Measurements from ENCODE around the gene GPN3.
A peak's percentile ranks its signal among the peaks of the same experiment; 100 is the strongest.
"Not testable (repeated sequence)": the region's sequence is repeated elsewhere in the genome, so short reads cannot be mapped to it uniquely, and the experiment has no call there.

GPN3 gene

GRCh38 chr12:110498984-110499706 is 31.1 kb upstream of the GPN3 start:
- Histone ChIP-seq H3K9me3 (ENCODE audit: control insufficient read depth in 5 of 5, low read length in 5 of 5) (no peaks in the 10 kb centered on the region), H3K36me3 (ENCODE audit: control insufficient read depth in 5 of 5, insufficient read depth in 5 of 5, low read length in 5 of 5) (peaks cover 8 to 17% (median 12%) of the 10 kb centered on the region in 5 donors), H3K4me3 (ENCODE audit: low read depth in 1 of 5, low read length in 5 of 5) (no peak overlapping the region), H3K9ac (ENCODE audit: low read length in 5 of 5) (peak overlapping the region in 2 of 5 donors; percentile 19 to 63), H3K27me3 (ENCODE audit: control insufficient read depth in 5 of 5, insufficient read depth in 4 of 5, low read length in 5 of 5) (no peaks in the 10 kb centered on the region), H3K4me1 (ENCODE audit: control insufficient read depth in 5 of 5, insufficient read depth in 5 of 5, low read length in 5 of 5) (peaks cover 0 to 36% (median 30%) of the 10 kb centered on the region in 5 donors), H3K27ac (ENCODE audit: low read depth, low read length) (peak overlapping the region; percentile 65)

- H3K9me3 ChIP-seq (ENCODE audit: control insufficient read depth in 5 of 5, low read length in 5 of 5), result no peaks in the 10 kb centered on the region
- no peaks in the 10 kb centered on the region for H3K4me1 ChIP-seq (ENCODE audit: control insufficient read depth in 5 of 5, insufficient read depth in 5 of 5, low read length in 5 of 5)
- H3K27ac ChIP-seq (ENCODE audit: low read depth, low read length), result no peak overlapping the region
- H3K9ac ChIP-seq (ENCODE audit: low read length in 5 of 5), result no peak overlapping the region
- no peaks in the 10 kb centered on the region for H3K27me3 ChIP-seq (ENCODE audit: control insufficient read depth in 5 of 5, insufficient read depth in 4 of 5, low read length in 5 of 5)
- no peak overlapping the region for H3K4me3 ChIP-seq (ENCODE audit: low read depth in 1 of 5, low read length in 5 of 5)
- H3K36me3 ChIP-seq (ENCODE audit: control insufficient read depth in 5 of 5, insufficient read depth in 5 of 5, low read length in 5 of 5), result no peaks in the 10 kb centered on the region
These were observed 7.4 kb upstream of the GPN3 start for GRCh38 chr12:110475426-110475825.

GRCh38 chr12:110467847-110468213 is 227 bp downstream of the GPN3 start:
- Histone ChIP-seq H3K36me3 (ENCODE audit: control insufficient read depth in 5 of 5, insufficient read depth in 5 of 5, low read length in 5 of 5) (peaks cover 2 to 21% (median 11%) of the 10 kb centered on the region in 5 donors), H3K27me3 (ENCODE audit: control insufficient read depth in 5 of 5, insufficient read depth in 4 of 5, low read length in 5 of 5) (peaks cover 0 to 3% (median 0%) of the 10 kb centered on the region in 5 donors), H3K9ac (ENCODE audit: low read length in 5 of 5) (peak overlapping the region; percentile 39 to 98 (median 91)), H3K27ac (ENCODE audit: low read depth, low read length) (peak overlapping the region; percentile 72), H3K9me3 (ENCODE audit: control insufficient read depth in 5 of 5, low read length in 5 of 5) (no peaks in the 10 kb centered on the region), H3K4me1 (ENCODE audit: control insufficient read depth in 5 of 5, insufficient read depth in 5 of 5, low read length in 5 of 5) (peaks cover 10 to 37% (median 33%) of the 10 kb centered on the region in 5 donors), H3K4me3 (ENCODE audit: low read depth in 1 of 5, low read length in 5 of 5) (peak overlapping the region; percentile 83 to 97 (median 93))

- Histone ChIP-seq H3K27me3 (ENCODE audit: control insufficient read depth in 5 of 5, insufficient read depth in 4 of 5, low read length in 5 of 5) (peaks cover 0 to 3% (median 0%) of the 10 kb centered on the region in 5 donors), H3K4me1 (ENCODE audit: control insufficient read depth in 5 of 5, insufficient read depth in 5 of 5, low read length in 5 of 5) (peaks cover 10 to 37% (median 33%) of the 10 kb centered on the region in 5 donors), H3K9ac (ENCODE audit: low read length in 5 of 5) (peak overlapping the region in 3 of 5 donors; percentile 89 to 98 (median 92)), H3K27ac (ENCODE audit: low read depth, low read length) (no peak overlapping the region), H3K36me3 (ENCODE audit: control insufficient read depth in 5 of 5, insufficient read depth in 5 of 5, low read length in 5 of 5) (peaks cover 2 to 26% (median 11%) of the 10 kb centered on the region in 5 donors), H3K9me3 (ENCODE audit: control insufficient read depth in 5 of 5, low read length in 5 of 5) (no peaks in the 10 kb centered on the region), H3K4me3 (ENCODE audit: low read depth in 1 of 5, low read length in 5 of 5) (peak overlapping the region in 3 of 5 donors; percentile 93 to 97 (median 94))
These were observed 1.3 kb downstream of the GPN3 start for GRCh38 chr12:110466791-110467190.

GRCh38 chr12:110465765-110466164 is 2.3 kb downstream of the GPN3 start:
- Histone ChIP-seq H3K9ac (ENCODE audit: low read length in 5 of 5) (peak overlapping the region in 1 of 5 donors; percentile 15), H3K4me1 (ENCODE audit: control insufficient read depth in 5 of 5, insufficient read depth in 5 of 5, low read length in 5 of 5) (peaks cover 10 to 37% (median 33%) of the 10 kb centered on the region in 5 donors)
- not testable (repeated sequence) for H3K27ac ChIP-seq (ENCODE audit: low read depth, low read length)

GRCh38 chr12:110465024-110465423 is 3.0 kb downstream of the GPN3 start:
- no peak overlapping the region for H3K9ac ChIP-seq (ENCODE audit: low read length in 5 of 5)
- no peaks in the 10 kb centered on the region for H3K9me3 ChIP-seq (ENCODE audit: control insufficient read depth in 5 of 5, low read length in 5 of 5)
- no peak overlapping the region for H3K27ac ChIP-seq (ENCODE audit: low read depth, low read length)
- peaks cover 0 to 3% (median 0%) of the 10 kb centered on the region in 5 donors for H3K27me3 ChIP-seq (ENCODE audit: control insufficient read depth in 5 of 5, insufficient read depth in 4 of 5, low read length in 5 of 5)
- H3K4me3 ChIP-seq (ENCODE audit: low read depth in 1 of 5, low read length in 5 of 5), result no peak overlapping the region
- peaks cover 2 to 42% (median 19%) of the 10 kb centered on the region in 5 donors for H3K36me3 ChIP-seq (ENCODE audit: control insufficient read depth in 5 of 5, insufficient read depth in 5 of 5, low read length in 5 of 5)
- peaks cover 10 to 37% (median 33%) of the 10 kb centered on the region in 5 donors for H3K4me1 ChIP-seq (ENCODE audit: control insufficient read depth in 5 of 5, insufficient read depth in 5 of 5, low read length in 5 of 5)

More at GRCh38 chr12:110465765-110466164, 2.3 kb downstream of the GPN3 start:
- H3K4me3 ChIP-seq (ENCODE audit: low read depth in 1 of 5, low read length in 5 of 5); H3K9me3 ChIP-seq (ENCODE audit: control insufficient read depth in 5 of 5, low read length in 5 of 5); H3K27me3 ChIP-seq (ENCODE audit: control insufficient read depth in 5 of 5, insufficient read depth in 4 of 5, low read length in 5 of 5): not testable (repeated sequence)
- H3K36me3 ChIP-seq (ENCODE audit: control insufficient read depth in 5 of 5, insufficient read depth in 5 of 5, low read length in 5 of 5), result peaks cover 2 to 36% (median 16%) of the 10 kb centered on the region in 5 donors

GRCh38 chr12:110461189-110461588 is 6.9 kb downstream of the GPN3 start:
- H3K9me3 ChIP-seq (ENCODE audit: control insufficient read depth in 5 of 5, low read length in 5 of 5); H3K27me3 ChIP-seq (ENCODE audit: control insufficient read depth in 5 of 5, insufficient read depth in 4 of 5, low read length in 5 of 5); H3K27ac ChIP-seq (ENCODE audit: low read depth, low read length); H3K4me3 ChIP-seq (ENCODE audit: low read depth in 1 of 5, low read length in 5 of 5); H3K9ac ChIP-seq (ENCODE audit: low read length in 5 of 5); H3K4me1 ChIP-seq (ENCODE audit: control insufficient read depth in 5 of 5, insufficient read depth in 5 of 5, low read length in 5 of 5): not testable (repeated sequence)
- peaks cover 2 to 53% (median 28%) of the 10 kb centered on the region in 5 donors for H3K36me3 ChIP-seq (ENCODE audit: control insufficient read depth in 5 of 5, insufficient read depth in 5 of 5, low read length in 5 of 5)

- Histone ChIP-seq H3K9ac (ENCODE audit: low read length in 5 of 5) (no peak overlapping the region), H3K27ac (ENCODE audit: low read depth, low read length) (no peak overlapping the region), H3K4me3 (ENCODE audit: low read depth in 1 of 5, low read length in 5 of 5) (no peak overlapping the region), H3K36me3 (ENCODE audit: control insufficient read depth in 5 of 5, insufficient read depth in 5 of 5, low read length in 5 of 5) (peaks cover 3 to 43% (median 21%) of the 10 kb centered on the region in 5 donors), H3K27me3 (ENCODE audit: control insufficient read depth in 5 of 5, insufficient read depth in 4 of 5, low read length in 5 of 5) (no peaks in the 10 kb centered on the region), H3K9me3 (ENCODE audit: control insufficient read depth in 5 of 5, low read length in 5 of 5) (no peaks in the 10 kb centered on the region), H3K4me1 (ENCODE audit: control insufficient read depth in 5 of 5, insufficient read depth in 5 of 5, low read length in 5 of 5) (peaks cover 0 to 11% (median 5%) of the 10 kb centered on the region in 5 donors)
These were observed 9.3 kb downstream of the GPN3 start for GRCh38 chr12:110458756-110459155.

- Histone ChIP-seq H3K4me3 (ENCODE audit: low read depth in 1 of 5, low read length in 5 of 5) (no peak overlapping the region), H3K36me3 (ENCODE audit: control insufficient read depth in 5 of 5, insufficient read depth in 5 of 5, low read length in 5 of 5) (peaks cover 2 to 21% (median 10%) of the 10 kb centered on the region in 5 donors), H3K9me3 (ENCODE audit: control insufficient read depth in 5 of 5, low read length in 5 of 5) (no peaks in the 10 kb centered on the region), H3K27ac (ENCODE audit: low read depth, low read length) (no peak overlapping the region), H3K4me1 (ENCODE audit: control insufficient read depth in 5 of 5, insufficient read depth in 5 of 5, low read length in 5 of 5) (peaks cover 0 to 26% (median 19%) of the 10 kb centered on the region in 5 donors), H3K27me3 (ENCODE audit: control insufficient read depth in 5 of 5, insufficient read depth in 4 of 5, low read length in 5 of 5) (no peaks in the 10 kb centered on the region), H3K9ac (ENCODE audit: low read length in 5 of 5) (no peak overlapping the region)
These were observed 14.3 kb downstream of the GPN3 start for GRCh38 chr12:110453569-110454296.

GRCh38 chr12:110451263-110451662 is 16.8 kb downstream of the GPN3 start:
- H3K36me3 ChIP-seq (ENCODE audit: control insufficient read depth in 5 of 5, insufficient read depth in 5 of 5, low read length in 5 of 5), result peaks cover 3 to 15% (median 9%) of the 10 kb centered on the region in 5 donors
- H3K4me1 ChIP-seq (ENCODE audit: control insufficient read depth in 5 of 5, insufficient read depth in 5 of 5, low read length in 5 of 5), result peaks cover 0 to 37% (median 25%) of the 10 kb centered on the region in 5 donors
- no peaks in the 10 kb centered on the region for H3K27me3 ChIP-seq (ENCODE audit: control insufficient read depth in 5 of 5, insufficient read depth in 4 of 5, low read length in 5 of 5)
- H3K9me3 ChIP-seq (ENCODE audit: control insufficient read depth in 5 of 5, low read length in 5 of 5), result no peaks in the 10 kb centered on the region
- peak overlapping the region in 2 of 5 donors; percentile 39 to 44 for H3K9ac ChIP-seq (ENCODE audit: low read length in 5 of 5)
- no peak overlapping the region for H3K27ac ChIP-seq (ENCODE audit: low read depth, low read length)
- peak overlapping the region in 1 of 5 donors; percentile 95 for H3K4me3 ChIP-seq (ENCODE audit: low read depth in 1 of 5, low read length in 5 of 5)

All from subcutaneous abdominal adipose tissue (tissue), 5 donors.